Ascending aorta (tissue), 2 donors: ENCODE data around the gene SPAG17. TPM values are rescaled to one million over a fixed set of nuclear protein-coding genes. Genes with fewer than 3 reads are reported as not detected.

Experiments used
- DNase-seq, 2 donors: peaks; one replicate each; pipeline ENCODE4 v3.0.0-alpha.2; 2019; ENCODE audit warnings: low spot score in 2 of 2
- H3K27ac ChIP-seq, 2 donors: fragments of 200-600 bp; sonication (generic); one replicate each; pipeline ENCODE4 v1.5.1; 2016 to 2017; ENCODE audit warnings: mild to moderate bottlenecking in 1 of 2
- H3K27me3 ChIP-seq: fragments of 200-600 bp; sonication (generic); one replicate; pipeline ENCODE4 v1.5.1; 2017
- H3K36me3 ChIP-seq, 2 donors: fragments of 200-600 bp; sonication (generic); one replicate each; pipeline ENCODE4 v1.5.1; 2016
- H3K4me1 ChIP-seq, 2 donors: fragments of 200-600 bp; sonication (generic); one replicate each; pipeline ENCODE4 v1.5.1; 2016 to 2017; ENCODE audit warnings: mild to moderate bottlenecking in 1 of 2
- H3K4me3 ChIP-seq, 2 donors: fragments of 200-600 bp; sonication (generic); one replicate each; pipeline ENCODE4 v1.5.1; 2016 to 2017; ENCODE audit warnings: mild to moderate bottlenecking in 1 of 2
- H3K9me3 ChIP-seq, 2 donors: fragments of 200-600 bp; sonication (generic); one replicate each; pipeline ENCODE4 v1.5.1; 2016
- CTCF ChIP-seq, 3 experiments: fragments of 200-600 bp in 2 of 3; fragments of 450-650 bp in 1 of 3; sonication (generic) in 2 of 3; IDR thresholded peaks; one replicate each; pipeline ENCODE4 v1.5.1; 2016 to 2019; ENCODE audit warnings: antibody characterized with exemption in 3 of 3, mild to moderate bottlenecking in 1 of 3, moderate library complexity in 1 of 3
- intact Hi-C: fragments of 100-400 bp; cut with DNase I; formaldehyde crosslinking; loops from one replicate; pipeline ENCODE4 v1.15.1; 2023
- total RNA-seq: library from RNA; depleted of rRNA; stranded (reverse); fragments of >200 nt; gene quantifications from one replicate; pipeline ENCODE4 v1.1.0, GENCODE V29; 2016

The SPAG17 gene
- total RNA-seq, 1 donor from 2014 or later, result not detected

GRCh38 chr1:118204105-118204504 is 19.1 kb upstream of the SPAG17 start:
- intact Hi-C loops, result no loop called here
- Histone ChIP-seq H3K4me1 (no peaks in the 10 kb centered on the region), H3K9me3 (no peaks in the 10 kb centered on the region), H3K36me3 (no peaks in the 10 kb centered on the region), H3K27me3 (no peaks in the 10 kb centered on the region), H3K4me3 (no peak overlapping the region), H3K27ac (no peak overlapping the region)
- DNase-seq, result no peak
- no peak for TF ChIP-seq CTCF (IDR thresholded peaks at IDR 0.05)

- no peak overlapping the region for H3K4me3 ChIP-seq
- H3K27ac ChIP-seq, result no peak overlapping the region
- intact Hi-C loops, result no loop called here
- no peaks in the 10 kb centered on the region for H3K36me3 ChIP-seq
- no peak for DNase-seq
- no peak for TF ChIP-seq CTCF (IDR thresholded peaks at IDR 0.05)
- H3K4me1 ChIP-seq, result no peaks in the 10 kb centered on the region
- no peaks in the 10 kb centered on the region for H3K9me3 ChIP-seq
- no peaks in the 10 kb centered on the region for H3K27me3 ChIP-seq
Measured at GRCh38 chr1:118202076-118202608, 17.1 kb upstream of the SPAG17 start.

- no peak overlapping the region for H3K27ac ChIP-seq
- no peaks in the 10 kb centered on the region for H3K4me1 ChIP-seq
- no peaks in the 10 kb centered on the region for H3K27me3 ChIP-seq
- H3K9me3 ChIP-seq, result no peaks in the 10 kb centered on the region
- H3K4me3 ChIP-seq, result no peak overlapping the region
- TF ChIP-seq CTCF (IDR thresholded peaks at IDR 0.05), result no peak
- H3K36me3 ChIP-seq, result no peaks in the 10 kb centered on the region
- DNase-seq, result no peak
- intact Hi-C loops, result no loop called here
Measured at GRCh38 chr1:118201524-118201923, 16.5 kb upstream of the SPAG17 start.

- no peak for DNase-seq
- TF ChIP-seq CTCF (IDR thresholded peaks at IDR 0.05), result no peak
- H3K4me1 ChIP-seq, result no peaks in the 10 kb centered on the region
- H3K27me3 ChIP-seq, result no peaks in the 10 kb centered on the region
- intact Hi-C loops, result no loop called here
- no peaks in the 10 kb centered on the region for H3K36me3 ChIP-seq
- H3K9me3 ChIP-seq, result no peaks in the 10 kb centered on the region
- no peak overlapping the region for H3K4me3 ChIP-seq
- no peak overlapping the region for H3K27ac ChIP-seq
Measured at GRCh38 chr1:118200836-118201235, 15.8 kb upstream of the SPAG17 start.

- Histone ChIP-seq H3K27ac (no peak overlapping the region), H3K9me3 (no peaks in the 10 kb centered on the region), H3K4me1 (no peaks in the 10 kb centered on the region), H3K36me3 (no peaks in the 10 kb centered on the region), H3K4me3 (no peak overlapping the region), H3K27me3 (no peaks in the 10 kb centered on the region)
- intact Hi-C loops, result no loop called here
- TF ChIP-seq CTCF (IDR thresholded peaks at IDR 0.05), result no peak
- DNase-seq, result no peak
Measured at GRCh38 chr1:118190561-118190960, 5.5 kb upstream of the SPAG17 start.

- no peak for DNase-seq
- H3K9me3 ChIP-seq, result no peaks in the 10 kb centered on the region
- H3K36me3 ChIP-seq, result no peaks in the 10 kb centered on the region
- H3K4me3 ChIP-seq, result no peak overlapping the region
- H3K4me1 ChIP-seq, result no peaks in the 10 kb centered on the region
- intact Hi-C loops, result no loop called here
- H3K27me3 ChIP-seq, result no peaks in the 10 kb centered on the region
- no peak overlapping the region for H3K27ac ChIP-seq
- TF ChIP-seq CTCF (IDR thresholded peaks at IDR 0.05), result no peak
Measured at GRCh38 chr1:118189564-118189963, 4.5 kb upstream of the SPAG17 start.
